HPDE6-E6E7 (cell line): Measurements from ENCODE around the gene COL15A1.

ENCODE experiments used
- DNase-seq: peaks from one replicate; pipeline ENCODE4 v3.0.0; 2011; ENCODE audit warnings: missing footprints; ENCODE audit errors: extremely low spot score

Gene COL15A1

GRCh38 chr9:99108131-99108530 is 164.4 kb downstream of the COL15A1 start:
- no peak for DNase-seq

GRCh38 chr9:99109522-99109921 is 165.8 kb downstream of the COL15A1 start:
- DNase-seq = no peak

DNA sequence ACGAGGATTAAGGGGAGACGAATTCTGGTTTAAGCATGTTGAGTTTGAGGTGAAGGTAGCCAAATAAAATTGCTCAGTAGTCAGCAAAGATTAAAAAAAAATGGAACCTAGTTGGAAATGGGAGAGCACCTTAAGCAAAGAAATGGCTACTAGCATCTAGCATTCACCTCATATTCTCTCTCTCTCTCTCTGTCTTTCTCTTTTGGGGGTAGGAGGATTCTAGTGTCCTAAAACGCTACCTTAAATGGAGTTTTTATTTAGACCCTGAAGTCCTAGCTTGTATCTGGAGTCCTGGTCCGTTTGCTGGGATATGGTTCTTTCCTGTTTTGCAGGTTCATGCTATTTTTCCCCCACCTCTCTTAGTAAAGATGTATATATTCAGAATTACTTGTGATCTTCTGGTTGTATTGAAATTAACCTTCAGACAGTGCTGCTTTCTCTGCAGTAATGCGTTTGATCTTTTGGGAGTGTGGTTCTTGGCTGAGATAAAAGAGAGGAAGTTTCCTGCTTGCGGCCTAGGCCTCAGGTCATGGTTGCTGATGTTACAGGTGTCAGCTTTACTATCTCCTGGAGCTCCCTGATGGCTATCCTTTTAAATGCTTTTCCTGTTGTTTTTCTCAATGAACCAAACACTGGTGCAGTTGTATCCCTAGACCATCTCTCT is 169.2 kb downstream of the COL15A1 start:
- DNase-seq = no peak

GRCh38 chr9:99113414-99114048 is 169.8 kb downstream of the COL15A1 start:
- no peak for DNase-seq

DNA sequence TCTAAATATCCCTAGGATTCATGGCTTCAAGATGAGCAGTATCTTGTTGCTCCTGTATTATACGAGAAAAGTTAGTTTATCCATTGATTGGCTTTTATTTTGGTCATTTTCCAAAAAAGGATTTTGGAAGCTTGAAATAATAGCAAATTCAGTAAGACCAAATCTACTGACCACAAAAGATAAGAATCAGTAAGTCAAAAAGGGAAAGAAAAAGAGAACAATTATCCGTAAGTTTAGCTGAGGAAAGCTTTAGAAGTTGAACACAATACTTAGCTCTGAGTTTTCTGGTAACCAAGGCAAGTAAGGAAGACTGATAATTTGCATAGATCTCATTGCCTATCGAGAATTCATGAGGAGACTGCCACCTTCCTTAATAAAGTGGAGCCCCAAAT is 170.3 kb downstream of the COL15A1 start:
- no peak for DNase-seq

GRCh38 chr9:99114846-99115500 is 171.3 kb downstream of the COL15A1 start:
- no peak for DNase-seq

GRCh38 chr9:99116003-99116411 is 172.3 kb downstream of the COL15A1 start:
- no peak for DNase-seq

GRCh38 chr9:99118782-99119466 is 175.2 kb downstream of the COL15A1 start:
- no peak for DNase-seq

DNA sequence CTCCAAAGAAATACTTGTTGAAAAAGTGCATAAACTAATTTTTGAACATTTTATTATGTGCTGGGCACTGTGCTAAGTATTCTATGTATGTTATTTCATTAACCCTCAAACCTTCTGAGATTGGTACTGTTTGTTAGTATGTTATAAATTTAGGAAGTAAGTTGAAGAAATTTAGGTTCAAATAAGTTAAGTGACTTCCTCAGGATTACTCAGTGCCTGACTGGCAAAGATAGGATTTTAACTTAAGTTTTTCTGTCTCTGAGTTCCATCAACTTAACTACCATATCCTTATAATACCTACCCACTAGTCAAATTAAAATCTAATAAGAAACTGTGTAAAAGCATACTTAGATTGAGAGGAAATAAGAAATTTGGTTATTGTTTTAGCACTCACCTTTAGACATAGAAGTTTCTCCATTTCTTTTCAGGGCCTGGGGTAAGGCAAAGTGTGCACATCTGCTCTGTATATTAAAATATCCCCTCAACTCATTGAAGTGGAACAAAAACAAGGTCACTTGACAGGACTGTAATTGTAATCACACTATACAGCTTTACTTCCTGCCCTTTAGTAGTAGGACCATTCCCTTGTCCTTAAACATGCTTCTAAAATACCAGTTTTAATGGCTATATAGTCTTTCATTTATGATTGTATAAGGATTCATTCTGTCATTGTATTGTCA is 176.4 kb downstream of the COL15A1 start:
- DNase-seq = no peak
